SK-N-SH treated with all-trans-retinoic acid at 6 μM for 48 hours (cell line): Measurements from ENCODE around the gene MNT.

Source experiments
- ATAC-seq: fragments of 200-7000 bp; cut with Tn5 transposase; 3 replicates; pipeline ENCODE4 v1.9.1; 2020; ENCODE audit warnings: mild to moderate bottlenecking, moderate library complexity
- ARNTL ChIP-seq: fragments of 450-650 bp; formaldehyde crosslinking; IDR thresholded peaks from 2 replicates; pipeline ENCODE4 v1.5.0; 2020; ENCODE audit warnings: low read depth, mild to moderate bottlenecking, moderate library complexity, borderline replicate concordance
- BACH2 ChIP-seq: fragments of 250-450 bp; sonication (Bioruptor Pico); IDR thresholded peaks from 2 replicates; pipeline ENCODE4 v1.9.0; 2021; ENCODE audit warnings: mild to moderate bottlenecking, borderline replicate concordance
- CREB5 ChIP-seq: fragments of 250-450 bp; sonication (Bioruptor Pico); IDR thresholded peaks from 2 replicates; pipeline ENCODE4 v1.5.1; 2020; ENCODE audit warnings: low read depth, mild to moderate bottlenecking, moderate library complexity
- CSDC2 ChIP-seq: fragments of 250-450 bp; sonication (Bioruptor Pico); IDR thresholded peaks from 2 replicates; pipeline ENCODE4 v1.5.0; 2020; ENCODE audit warnings: mild to moderate bottlenecking, moderate library complexity
- CSRNP3 ChIP-seq: fragments of 250-450 bp; sonication (Bioruptor Pico); IDR thresholded peaks from 2 replicates; pipeline ENCODE4 v1.5.1; 2021; ENCODE audit warnings: mild to moderate bottlenecking, moderate library complexity
- ESRRG ChIP-seq: fragments of 250-450 bp; sonication (Bioruptor Pico); IDR thresholded peaks from 2 replicates; pipeline ENCODE4 v1.6.1; 2021; ENCODE audit warnings: mild to moderate bottlenecking
- GLIS3 ChIP-seq: fragments of 250-450 bp; sonication (Bioruptor Pico); IDR thresholded peaks from 2 replicates; pipeline ENCODE4 v1.5.0; 2020; ENCODE audit warnings: mild to moderate bottlenecking, moderate library complexity
- ISL1 ChIP-seq: fragments of 250-450 bp; sonication (Bioruptor Pico); IDR thresholded peaks from 2 replicates; pipeline ENCODE4 v2.1.2; 2022; ENCODE audit warnings: mild to moderate bottlenecking, moderate library complexity
- OSR1 ChIP-seq: fragments of 250-450 bp; sonication (Bioruptor Pico); IDR thresholded peaks from 2 replicates; pipeline ENCODE4 v1.8.0; 2022; ENCODE audit warnings: moderate library complexity, mild to moderate bottlenecking, inconsistent platforms
- PATZ1 ChIP-seq: fragments of 250-450 bp; sonication (Bioruptor Pico); IDR thresholded peaks from 2 replicates; pipeline ENCODE4 v1.8.0; 2020; ENCODE audit warnings: mild to moderate bottlenecking, moderate library complexity, borderline replicate concordance
- POU6F1 ChIP-seq: fragments of 250-450 bp; sonication (Bioruptor Pico); IDR thresholded peaks from 2 replicates; pipeline ENCODE4 v1.8.0; 2021; ENCODE audit warnings: low read depth, mild to moderate bottlenecking, moderate library complexity, borderline replicate concordance
- PPARA ChIP-seq: fragments of 250-450 bp; sonication (Bioruptor Pico); IDR thresholded peaks from 2 replicates; pipeline ENCODE4 v1.5.0; 2020; ENCODE audit warnings: mild to moderate bottlenecking, borderline replicate concordance
- RARB ChIP-seq: fragments of 250-450 bp; sonication (Bioruptor Pico); IDR thresholded peaks from 2 replicates; pipeline ENCODE4 v1.8.0; 2021; ENCODE audit warnings: mild to moderate bottlenecking, moderate library complexity
- SNAI2 ChIP-seq: fragments of 250-450 bp; sonication (Bioruptor Pico); IDR thresholded peaks from 2 replicates; pipeline ENCODE4 v1.5.0; 2020; ENCODE audit warnings: mild to moderate bottlenecking, moderate library complexity
- TCF4 ChIP-seq: fragments of 250-450 bp; sonication (Bioruptor Pico); IDR thresholded peaks from 2 replicates; pipeline ENCODE4 v1.8.0; 2021; ENCODE audit warnings: mild to moderate bottlenecking, moderate library complexity, borderline replicate concordance
- TOX ChIP-seq: fragments of 250-450 bp; sonication (Bioruptor Pico); IDR thresholded peaks from 2 replicates; pipeline ENCODE4 v1.8.0; 2021; ENCODE audit warnings: mild to moderate bottlenecking, moderate library complexity, borderline replicate concordance
- TSHZ2 ChIP-seq: fragments of 250-450 bp; sonication (Bioruptor Pico); IDR thresholded peaks from 2 replicates; pipeline ENCODE4 v1.5.0; 2020; ENCODE audit warnings: mild to moderate bottlenecking, moderate library complexity
- ZC3H10 ChIP-seq: fragments of 250-450 bp; sonication (Bioruptor Pico); IDR thresholded peaks from 2 replicates; pipeline ENCODE4 v1.5.1; 2021; ENCODE audit warnings: mild to moderate bottlenecking, moderate library complexity
- ZFP3 ChIP-seq: fragments of 250-450 bp; sonication (Bioruptor Pico); IDR thresholded peaks from 2 replicates; pipeline ENCODE4 v1.5.0; 2020; ENCODE audit warnings: mild to moderate bottlenecking, moderate library complexity
- ZFP30 ChIP-seq: fragments of 450-650 bp; formaldehyde crosslinking; IDR thresholded peaks from 2 replicates; pipeline ENCODE4 v1.5.0; 2022; ENCODE audit warnings: mild to moderate bottlenecking, moderate library complexity
- ZNF565 ChIP-seq: fragments of 450-650 bp; formaldehyde crosslinking; conservative IDR thresholded peaks from 2 replicates; pipeline ENCODE4 v1.5.0; 2020; ENCODE audit warnings: low read depth, mild to moderate bottlenecking, moderate library complexity
- ZNF70 ChIP-seq: fragments of 450-650 bp; formaldehyde crosslinking; IDR thresholded peaks from 2 replicates; pipeline ENCODE4 v1.5.0; 2020; ENCODE audit warnings: mild to moderate bottlenecking, moderate library complexity
- ZNF8 ChIP-seq: fragments of 450-650 bp; formaldehyde crosslinking; IDR thresholded peaks from 2 replicates; pipeline ENCODE4 v1.5.0; 2020; ENCODE audit warnings: mild to moderate bottlenecking, moderate library complexity

Gene MNT

GRCh38 chr17:2378905-2379304, 22.0 kb downstream of the MNT start:
- ATAC-seq: no peak
- TF ChIP-seq SNAI2 (CRISPR knock-in tag): no peak
- no peak for TF ChIP-seq OSR1 (CRISPR knock-in tag)

- TF ChIP-seq ZNF8 (CRISPR knock-in tag) (no peak), PPARA (CRISPR knock-in tag) (no peak), CSDC2 (CRISPR knock-in tag) (no peak), TCF4 (CRISPR knock-in tag) (no peak), GLIS3 (CRISPR knock-in tag) (no peak), ZNF70 (no peak), CSRNP3 (CRISPR knock-in tag) (no peak), PATZ1 (no peak), TOX (CRISPR knock-in tag) (no peak), ESRRG (CRISPR knock-in tag) (no peak), ARNTL (CRISPR knock-in tag) (no peak), BACH2 (CRISPR knock-in tag) (no peak), ISL1 (CRISPR knock-in tag) (no peak), ZNF565 (CRISPR knock-in tag) (no peak), POU6F1 (CRISPR knock-in tag) (no peak), ZC3H10 (no peak), TSHZ2 (CRISPR knock-in tag) (no peak), RARB (CRISPR knock-in tag) (no peak), CREB5 (CRISPR knock-in tag) (no peak)
- TF ChIP-seq, all 23 proteins: peak for 0
- ATAC-seq: no peak
These were observed 23.2 kb downstream of the MNT start for GRCh38 chr17:2377659-2378058.

GRCh38 chr17:2376107-2376506, 24.8 kb downstream of the MNT start:
- TF ChIP-seq ZFP3 (CRISPR knock-in tag): no peak
- no peak for TF ChIP-seq ZC3H10
- TF ChIP-seq POU6F1 (CRISPR knock-in tag): no peak
- no peak for TF ChIP-seq SNAI2 (CRISPR knock-in tag)
- TF ChIP-seq CREB5 (CRISPR knock-in tag): no peak
- no peak for TF ChIP-seq ZFP30 (CRISPR knock-in tag)
- TF ChIP-seq OSR1 (CRISPR knock-in tag): no peak
- TF ChIP-seq TCF4 (CRISPR knock-in tag): no peak
- ATAC-seq: no peak
